Activated CD4-positive, CD25-positive, alpha-beta regulatory T cell treated with anti-CD3 and anti-CD28 coated beads, Interleukin-2, amount 50 U/mL, for 16 hours (primary cell): ENCODE data around the gene PDLIM7.

ENCODE experiments used
- DNase-seq: peaks from one replicate; pipeline ENCODE4 v3.0.0-alpha.2; 2020; ENCODE audit warnings: low read depth, low spot score

Gene PDLIM7

GRCh38 chr5:177458912-177459350, 38.5 kb downstream of the PDLIM7 start:
- no peak for DNase-seq

- DNase-seq, result no peak
Measured at GRCh38 chr5:177457852-177458681, 39.3 kb downstream of the PDLIM7 start.

- no peak for DNase-seq
Measured at GRCh38 chr5:177456976-177457851, 40.2 kb downstream of the PDLIM7 start.

- DNase-seq, result no peak
Measured at GRCh38 chr5:177456591-177456964, 40.8 kb downstream of the PDLIM7 start.

- peak; percentile 93 for DNase-seq
Measured at GRCh38 chr5:177455661-177456590, 41.5 kb downstream of the PDLIM7 start.

GRCh38 chr5:177455036-177455660, 42.3 kb downstream of the PDLIM7 start:
- DNase-seq, result peak; percentile 84

- peak; percentile 88 for DNase-seq
Measured at GRCh38 chr5:177454397-177455035, 42.9 kb downstream of the PDLIM7 start.

- DNase-seq, result no peak
Measured at GRCh38 chr5:177453852-177454396, 43.5 kb downstream of the PDLIM7 start.

- no peak for DNase-seq
Measured at GRCh38 chr5:177452688-177453638, 44.4 kb downstream of the PDLIM7 start.

GRCh38 chr5:177450667-177451424, 46.6 kb downstream of the PDLIM7 start:
- no peak for DNase-seq

GRCh38 chr5:177449140-177450061, 48.0 kb downstream of the PDLIM7 start:
- DNase-seq, result no peak

GRCh38 chr5:177448244-177448950, 49.0 kb downstream of the PDLIM7 start:
- no peak for DNase-seq

GRCh38 chr5:177447611-177448243, 49.7 kb downstream of the PDLIM7 start:
- DNase-seq, result no peak

- DNase-seq, result peak; percentile 42
Measured at GRCh38 chr5:177447066-177447610, 50.3 kb downstream of the PDLIM7 start.

GRCh38 chr5:177446200-177447065, 51.0 kb downstream of the PDLIM7 start, which contains the start of gene PRR7:
PRR7 (plus strand) TSS chr5:177446814; CDS start chr5:177455068, 8,254 bp downstream.
- peak; percentile 40 for DNase-seq
